HEK293 (cell line): Measurements from ENCODE around the gene FOXN1.
A peak's percentile ranks its signal among the peaks of the same experiment; 100 is the strongest.

Experiments used
- CTCF ChIA-PET: fragments of 350-600 bp; formaldehyde crosslinking; extraction: SDS; loops from one replicate; lab custom pipeline; 2021; ENCODE audit warnings: antibody characterized with exemption; lab: Yijun Ruan, JAX
- POLR2A ChIA-PET: fragments of 300-600 bp; formaldehyde crosslinking; extraction: SDS; loops from one replicate; lab custom pipeline; 2020; ENCODE audit warnings: antibody characterized with exemption, inconsistent platforms; lab: Yijun Ruan, JAX
- H3K27ac ChIP-seq: fragments of 200-500 bp; sonication (Bioruptor generic); 2 replicates; pipeline ENCODE4 v1.5.1; 2014; ENCODE audit warnings: low read depth, low read length, control low read depth, inconsistent platforms; ENCODE audit errors: extremely low read depth
- H3K36me3 ChIP-seq, 2 experiments: fragments of 200-500 bp in 1 of 2; sonication (Bioruptor generic) in 1 of 2; 1 replicate in 1 of 2; 2 replicates in 1 of 2; pipeline ENCODE4 v1.5.1; 2014 to 2017; ENCODE audit warnings: inconsistent platforms in 2 of 2, low read length in 2 of 2; ENCODE audit not compliant: control insufficient read depth in 2 of 2, insufficient read depth in 1 of 2
- H3K4me1 ChIP-seq: fragments of 200-500 bp; sonication (Bioruptor generic); 2 replicates; pipeline ENCODE4 v1.5.1; 2014; ENCODE audit warnings: mild to moderate bottlenecking, low read length, inconsistent platforms; ENCODE audit not compliant: control insufficient read depth, insufficient read depth
- H3K4me3 ChIP-seq: 2 replicates; pipeline ENCODE4 v1.5.1; 2011; ENCODE audit warnings: low read depth, mild to moderate bottlenecking, control low read depth, low read length, moderate library complexity
- H3K9me3 ChIP-seq: fragments of 200-500 bp; sonication (Bioruptor generic); 2 replicates; pipeline ENCODE4 v1.5.1; 2014; ENCODE audit warnings: low read depth, low read length, inconsistent platforms; ENCODE audit not compliant: control insufficient read depth, insufficient read depth
- GLIS1 ChIP-seq: fragments of 450-650 bp; formaldehyde crosslinking; IDR thresholded peaks from 2 replicates; pipeline ENCODE4 v1.5.1; 2016; ENCODE audit warnings: missing biosample characterization, missing genetic modification characterization
- GLIS2 ChIP-seq: fragments of 450-650 bp; formaldehyde crosslinking; IDR thresholded peaks from 2 replicates; pipeline ENCODE4 v1.5.1; 2016; ENCODE audit warnings: missing biosample characterization, missing genetic modification characterization
- OVOL3 ChIP-seq: fragments of 450-650 bp; formaldehyde crosslinking; IDR thresholded peaks from 2 replicates; pipeline ENCODE4 v1.5.1; 2016; ENCODE audit warnings: missing biosample characterization, missing genetic modification characterization
- SP3 ChIP-seq: fragments of 450-650 bp; formaldehyde crosslinking; IDR thresholded peaks from 2 replicates; pipeline ENCODE4 v1.5.1; 2016; ENCODE audit warnings: missing biosample characterization, missing genetic modification characterization
- ZFP69B ChIP-seq: fragments of 450-650 bp; formaldehyde crosslinking; IDR thresholded peaks from 2 replicates; pipeline ENCODE4 v1.5.1; 2016; ENCODE audit warnings: missing biosample characterization, missing genetic modification characterization
- ZNF211 ChIP-seq: fragments of 450-650 bp; formaldehyde crosslinking; IDR thresholded peaks from 2 replicates; pipeline ENCODE4 v1.5.1; 2016; ENCODE audit warnings: low read depth, missing biosample characterization, missing genetic modification characterization
- ZNF292 ChIP-seq: fragments of 450-650 bp; formaldehyde crosslinking; IDR thresholded peaks from 2 replicates; pipeline ENCODE4 v1.5.1; 2016; ENCODE audit warnings: low read depth, missing biosample characterization, missing genetic modification characterization, borderline replicate concordance
- ZNF366 ChIP-seq: fragments of 450-650 bp; formaldehyde crosslinking; conservative IDR thresholded peaks from 2 replicates; pipeline ENCODE4 v1.5.1; 2016; ENCODE audit warnings: missing biosample characterization, missing genetic modification characterization
- ZNF501 ChIP-seq: fragments of 450-650 bp; formaldehyde crosslinking; IDR thresholded peaks from 2 replicates; pipeline ENCODE4 v1.5.1; 2016; ENCODE audit warnings: missing biosample characterization, missing genetic modification characterization
- ZNF610 ChIP-seq: fragments of 450-650 bp; formaldehyde crosslinking; IDR thresholded peaks from 2 replicates; pipeline ENCODE4 v1.5.1; 2016; ENCODE audit warnings: missing biosample characterization, missing genetic modification characterization, borderline replicate concordance
- ZNF664 ChIP-seq: fragments of 450-650 bp; formaldehyde crosslinking; IDR thresholded peaks from 2 replicates; pipeline ENCODE4 v1.5.1; 2016; ENCODE audit warnings: missing biosample characterization, missing genetic modification characterization
- TF ChIP-seq, protein P1 (sequence below): fragments of 450-650 bp; formaldehyde crosslinking; IDR thresholded peaks from 2 replicates; pipeline ENCODE4 v1.5.1; 2016; ENCODE audit warnings: missing biosample characterization, missing genetic modification characterization
- TF ChIP-seq, protein P2 (sequence below): fragments of 450-650 bp; formaldehyde crosslinking; IDR thresholded peaks from 2 replicates; pipeline ENCODE4 v1.5.1; 2016; ENCODE audit warnings: missing biosample characterization, missing genetic modification characterization
- TF ChIP-seq, protein P3 (sequence below): fragments of 450-650 bp; formaldehyde crosslinking; IDR thresholded peaks from 2 replicates; pipeline ENCODE4 v1.5.1; 2017; ENCODE audit warnings: missing biosample characterization, missing genetic modification characterization

Gene FOXN1

DNA sequence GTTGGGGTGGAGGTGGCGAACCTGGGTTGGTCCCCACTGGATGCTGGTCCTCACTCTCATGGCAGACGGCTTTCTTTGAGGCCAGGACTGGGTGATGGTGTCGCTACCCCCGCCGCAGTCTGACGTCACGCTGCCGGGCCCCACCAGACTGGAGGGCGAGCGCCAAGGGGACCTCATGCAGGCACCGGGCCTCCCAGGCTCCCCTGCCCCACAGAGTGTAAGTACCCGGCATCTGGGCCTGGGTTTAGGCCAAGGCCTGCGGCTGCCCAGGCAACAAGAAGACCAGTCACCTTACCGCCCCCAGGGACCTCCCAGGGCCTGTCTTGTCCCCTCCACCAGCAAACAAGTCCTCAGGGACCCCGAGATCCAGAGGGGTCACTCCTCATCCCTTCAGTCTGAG lies 17.7 kb downstream of the FOXN1 start:
- peaks cover 5% of the 10 kb centered on the region; the same call in 1 of the 2 replicates for H3K4me1 ChIP-seq
- no peak overlapping the region for H3K27ac ChIP-seq
- H3K36me3 ChIP-seq: no peaks in the 10 kb centered on the region
- no peaks in the 10 kb centered on the region for H3K9me3 ChIP-seq
- ChIA-PET CTCF (interaction anchor here (0.7 kb wide), 1 partner anchor 54 kb away, joined by 4 read pairs; no protein-coding TSS in a partner anchor), POLR2A (no interaction called here)
- no peak overlapping the region for H3K4me3 ChIP-seq
- TF ChIP-seq OVOL3: no peak
- peak; percentile 76 for TF ChIP-seq ZFP69B
- peak; percentile 62 for TF ChIP-seq GLIS1 (tag by site-specific recombination)
- TF ChIP-seq ZNF610 (tag by site-specific recombination): no peak
- TF ChIP-seq, protein P1, sequence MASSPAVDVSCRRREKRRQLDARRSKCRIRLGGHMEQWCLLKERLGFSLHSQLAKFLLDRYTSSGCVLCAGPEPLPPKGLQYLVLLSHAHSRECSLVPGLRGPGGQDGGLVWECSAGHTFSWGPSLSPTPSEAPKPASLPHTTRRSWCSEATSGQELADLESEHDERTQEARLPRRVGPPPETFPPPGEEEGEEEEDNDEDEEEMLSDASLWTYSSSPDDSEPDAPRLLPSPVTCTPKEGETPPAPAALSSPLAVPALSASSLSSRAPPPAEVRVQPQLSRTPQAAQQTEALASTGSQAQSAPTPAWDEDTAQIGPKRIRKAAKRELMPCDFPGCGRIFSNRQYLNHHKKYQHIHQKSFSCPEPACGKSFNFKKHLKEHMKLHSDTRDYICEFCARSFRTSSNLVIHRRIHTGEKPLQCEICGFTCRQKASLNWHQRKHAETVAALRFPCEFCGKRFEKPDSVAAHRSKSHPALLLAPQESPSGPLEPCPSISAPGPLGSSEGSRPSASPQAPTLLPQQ (tag by site-specific recombination): peak; percentile 57

DNA sequence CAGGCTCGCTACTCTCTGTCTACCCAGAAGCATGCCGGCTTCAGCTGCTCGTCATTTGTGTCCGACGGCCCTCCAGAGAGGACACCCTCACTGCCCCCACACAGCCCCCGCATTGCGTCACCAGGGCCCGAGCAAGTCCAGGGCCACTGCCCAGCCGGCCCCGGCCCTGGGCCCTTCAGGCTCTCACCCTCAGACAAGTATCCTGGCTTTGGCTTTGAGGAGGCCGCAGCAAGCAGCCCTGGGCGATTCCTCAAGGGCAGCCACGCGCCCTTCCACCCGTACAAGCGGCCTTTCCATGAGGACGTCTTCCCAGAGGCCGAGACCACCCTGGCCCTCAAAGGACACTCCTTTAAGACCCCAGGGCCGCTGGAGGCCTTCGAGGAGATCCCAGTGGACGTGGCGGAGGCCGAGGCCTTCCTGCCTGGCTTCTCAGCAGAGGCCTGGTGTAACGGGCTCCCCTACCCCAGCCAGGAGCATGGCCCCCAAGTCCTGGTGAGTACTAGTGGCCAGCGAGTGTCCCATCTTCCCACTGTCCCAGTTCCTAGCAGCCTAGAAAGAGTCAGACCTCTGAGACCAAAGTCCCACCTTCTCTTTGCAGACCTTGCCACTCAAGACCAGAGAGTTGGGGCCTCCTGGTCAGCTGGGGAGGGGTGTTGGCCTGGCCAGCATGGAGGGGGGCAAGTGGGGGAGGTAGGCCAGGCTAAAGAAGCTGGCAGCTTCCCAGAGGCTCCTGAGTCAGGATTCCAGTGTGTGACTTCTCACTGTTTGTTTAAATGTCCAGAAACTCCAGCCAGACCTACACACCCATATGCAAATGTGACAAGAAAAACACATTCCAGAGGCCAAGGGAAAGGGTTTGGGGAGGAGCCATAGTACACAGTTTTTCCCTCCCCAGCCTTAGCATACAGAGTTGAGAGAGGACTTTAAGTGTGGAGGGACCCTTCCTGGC lies 18.6 kb downstream of the FOXN1 start:
- no peaks in the 10 kb centered on the region for H3K9me3 ChIP-seq
- 0 out of 2 replicates have a peak overlapping the region, but pooled peaks have one; percentile 7 for H3K27ac ChIP-seq
- H3K4me3 ChIP-seq: no peak overlapping the region
- ChIA-PET POLR2A (no interaction called here), CTCF (interaction anchor here (0.7 to 4.7 kb wide), 4 partner anchors 16 to 55 kb away, joined by 4 to 17 read pairs (median 5); no protein-coding TSS in a partner anchor)
- TF ChIP-seq, protein P2, sequence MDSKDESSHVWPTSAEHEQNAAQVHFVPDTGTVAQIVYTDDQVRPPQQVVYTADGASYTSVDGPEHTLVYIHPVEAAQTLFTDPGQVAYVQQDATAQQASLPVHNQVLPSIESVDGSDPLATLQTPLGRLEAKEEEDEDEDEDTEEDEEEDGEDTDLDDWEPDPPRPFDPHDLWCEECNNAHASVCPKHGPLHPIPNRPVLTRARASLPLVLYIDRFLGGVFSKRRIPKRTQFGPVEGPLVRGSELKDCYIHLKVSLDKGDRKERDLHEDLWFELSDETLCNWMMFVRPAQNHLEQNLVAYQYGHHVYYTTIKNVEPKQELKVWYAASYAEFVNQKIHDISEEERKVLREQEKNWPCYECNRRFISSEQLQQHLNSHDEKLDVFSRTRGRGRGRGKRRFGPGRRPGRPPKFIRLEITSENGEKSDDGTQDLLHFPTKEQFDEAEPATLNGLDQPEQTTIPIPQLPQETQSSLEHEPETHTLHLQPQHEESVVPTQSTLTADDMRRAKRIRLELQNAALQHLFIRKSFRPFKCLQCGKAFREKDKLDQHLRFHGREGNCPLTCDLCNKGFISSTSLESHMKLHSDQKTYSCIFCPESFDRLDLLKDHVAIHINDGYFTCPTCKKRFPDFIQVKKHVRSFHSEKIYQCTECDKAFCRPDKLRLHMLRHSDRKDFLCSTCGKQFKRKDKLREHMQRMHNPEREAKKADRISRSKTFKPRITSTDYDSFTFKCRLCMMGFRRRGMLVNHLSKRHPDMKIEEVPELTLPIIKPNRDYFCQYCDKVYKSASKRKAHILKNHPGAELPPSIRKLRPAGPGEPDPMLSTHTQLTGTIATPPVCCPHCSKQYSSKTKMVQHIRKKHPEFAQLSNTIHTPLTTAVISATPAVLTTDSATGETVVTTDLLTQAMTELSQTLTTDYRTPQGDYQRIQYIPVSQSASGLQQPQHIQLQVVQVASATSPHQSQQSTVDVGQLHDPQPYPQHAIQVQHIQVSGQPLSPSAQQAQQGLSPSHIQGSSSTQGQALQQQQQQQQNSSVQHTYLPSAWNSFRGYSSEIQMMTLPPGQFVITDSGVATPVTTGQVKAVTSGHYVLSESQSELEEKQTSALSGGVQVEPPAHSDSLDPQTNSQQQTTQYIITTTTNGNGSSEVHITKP (tag by site-specific recombination): no peak
- TF ChIP-seq ZNF292 (tag by site-specific recombination) (no peak), ZNF501 (tag by site-specific recombination) (no peak), ZNF366 (no peak), ZNF664 (tag by site-specific recombination) (no peak), SP3 (no peak), GLIS1 (tag by site-specific recombination) (peak; percentile 65), ZNF211 (tag by site-specific recombination) (no peak), GLIS2 (tag by site-specific recombination) (peak; percentile 36; the same call in 1 of the 2 replicates)
- TF ChIP-seq, protein P3, sequence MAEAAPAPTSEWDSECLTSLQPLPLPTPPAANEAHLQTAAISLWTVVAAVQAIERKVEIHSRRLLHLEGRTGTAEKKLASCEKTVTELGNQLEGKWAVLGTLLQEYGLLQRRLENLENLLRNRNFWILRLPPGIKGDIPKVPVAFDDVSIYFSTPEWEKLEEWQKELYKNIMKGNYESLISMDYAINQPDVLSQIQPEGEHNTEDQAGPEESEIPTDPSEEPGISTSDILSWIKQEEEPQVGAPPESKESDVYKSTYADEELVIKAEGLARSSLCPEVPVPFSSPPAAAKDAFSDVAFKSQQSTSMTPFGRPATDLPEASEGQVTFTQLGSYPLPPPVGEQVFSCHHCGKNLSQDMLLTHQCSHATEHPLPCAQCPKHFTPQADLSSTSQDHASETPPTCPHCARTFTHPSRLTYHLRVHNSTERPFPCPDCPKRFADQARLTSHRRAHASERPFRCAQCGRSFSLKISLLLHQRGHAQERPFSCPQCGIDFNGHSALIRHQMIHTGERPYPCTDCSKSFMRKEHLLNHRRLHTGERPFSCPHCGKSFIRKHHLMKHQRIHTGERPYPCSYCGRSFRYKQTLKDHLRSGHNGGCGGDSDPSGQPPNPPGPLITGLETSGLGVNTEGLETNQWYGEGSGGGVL: peak; percentile 41; the same call in 1 of the 2 replicates
- H3K36me3 ChIP-seq: no peaks in the 10 kb centered on the region
- H3K4me1 ChIP-seq: peaks cover 5% of the 10 kb centered on the region; the same call in 1 of the 2 replicates
